IMR-90 (cell line): ENCODE data around the gene RANBP3.

Source experiments
- CTCF ChIP-seq: conservative IDR thresholded peaks from 2 replicates; pipeline ENCODE4 v1.5.1; 2012; ENCODE audit warnings: mild to moderate bottlenecking, low read depth, low read length, improper control_type of control experiment
- MAZ ChIP-seq: IDR thresholded peaks from 2 replicates; pipeline ENCODE4 v1.6.1; 2012; ENCODE audit warnings: low read depth, mild to moderate bottlenecking, low read length, improper control_type of control experiment, moderate library complexity, borderline replicate concordance
- POLR2A ChIP-seq: IDR thresholded peaks from 2 replicates; pipeline ENCODE4 v1.6.1; 2012; ENCODE audit warnings: mild to moderate bottlenecking, low read depth, low read length
- RFX5 ChIP-seq: IDR thresholded peaks from 2 replicates; pipeline ENCODE4 v1.8.0; 2012; ENCODE audit warnings: low read depth, mild to moderate bottlenecking, low read length, moderate library complexity

DNA sequence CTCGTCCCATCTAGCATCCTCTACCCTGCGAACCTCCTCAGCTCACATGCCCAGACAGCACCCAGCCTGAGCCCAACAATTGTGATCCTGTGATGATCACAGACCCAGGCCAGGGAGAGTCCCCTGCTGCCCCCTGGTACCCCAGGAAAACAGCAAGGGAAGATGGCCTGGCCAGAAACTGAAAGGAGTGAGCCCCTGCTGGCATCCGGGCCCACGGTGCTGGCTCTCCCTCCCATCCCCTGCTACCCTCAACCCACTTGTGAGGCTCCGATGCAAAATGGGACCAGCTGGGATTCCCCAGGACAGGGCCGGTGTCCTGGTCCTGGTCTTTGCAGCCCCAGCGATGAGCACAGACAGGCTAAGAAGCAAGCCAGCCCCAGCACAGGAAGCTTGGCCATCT is 14.1 kb downstream of the RANBP3 start:
- TF ChIP-seq CTCF: no peak
- TF ChIP-seq POLR2A: no peak
- TF ChIP-seq RFX5: no peak
- no peak for TF ChIP-seq MAZ
